Liver (tissue), 9 donors: ENCODE measurements around the gene MMP20. TPM values are rescaled to one million over a fixed set of nuclear protein-coding genes. Genes with fewer than 3 reads are reported as not detected.

Experiments used
- DNase-seq: peaks from one replicate; pipeline ENCODE4 v3.0.0-alpha.2; 2017; ENCODE audit warnings: low spot score
- H3K27ac ChIP-seq, 2 donors: one replicate each; pipeline ENCODE4 v1.7.0; 2013; ENCODE audit warnings: inconsistent platforms in 2 of 2, low read length in 2 of 2, control low read depth in 1 of 2, low read depth in 1 of 2, mild to moderate bottlenecking in 1 of 2
- H3K27me3 ChIP-seq, 4 donors: one replicate each; pipeline versions ENCODE4 v1.6.1 to v1.7.0; 2013; ENCODE audit warnings: low read length in 3 of 4, inconsistent platforms in 1 of 4, mild to moderate bottlenecking in 1 of 4, moderate library complexity in 1 of 4; ENCODE audit not compliant: control insufficient read depth in 4 of 4, insufficient read depth in 4 of 4
- H3K36me3 ChIP-seq, 4 donors: one replicate each; pipeline versions ENCODE4 v1.6.1 to v1.7.0; 2013; ENCODE audit warnings: low read length in 3 of 4, mild to moderate bottlenecking in 3 of 4, low read depth in 1 of 4, moderate library complexity in 1 of 4; ENCODE audit not compliant: control insufficient read depth in 4 of 4, insufficient read depth in 3 of 4
- H3K4me1 ChIP-seq, 4 donors: one replicate each; pipeline versions ENCODE4 v1.6.1 to v1.7.0; 2013; ENCODE audit warnings: low read length in 3 of 4, mild to moderate bottlenecking in 3 of 4, moderate library complexity in 1 of 4; ENCODE audit not compliant: control insufficient read depth in 4 of 4, insufficient read depth in 4 of 4
- H3K4me3 ChIP-seq, 3 donors: one replicate each; pipeline versions ENCODE4 v1.6.1 to v1.7.0; 2013; ENCODE audit warnings: low read length in 3 of 3, control low read depth in 1 of 3, low read depth in 1 of 3, mild to moderate bottlenecking in 1 of 3
- H3K9ac ChIP-seq, 2 donors: one replicate each; pipeline ENCODE4 v1.7.0; 2013; ENCODE audit warnings: low read length in 2 of 2, mild to moderate bottlenecking in 2 of 2, moderate library complexity in 2 of 2, control low read depth in 1 of 2, low read depth in 1 of 2
- H3K9me3 ChIP-seq, 4 donors: one replicate each; pipeline versions ENCODE4 v1.6.1 to v1.7.0; 2013; ENCODE audit warnings: low read length in 3 of 4; ENCODE audit not compliant: control insufficient read depth in 4 of 4
- EGR1 ChIP-seq, 2 donors: IDR thresholded peaks; 2 replicates each; pipeline ENCODE4 v1.6.1; 2016 to 2018; ENCODE audit warnings: antibody characterized with exemption in 2 of 2, low read depth in 2 of 2
- FOXA1 ChIP-seq: IDR thresholded peaks from 2 replicates; pipeline ENCODE4 v1.6.1; 2016; ENCODE audit warnings: antibody characterized with exemption
- FOXA2 ChIP-seq: IDR thresholded peaks from 2 replicates; pipeline ENCODE4 v1.6.1; 2016; ENCODE audit warnings: antibody characterized with exemption
- GABPA ChIP-seq, 2 donors: IDR thresholded peaks in 1 of 2; conservative IDR thresholded peaks in 1 of 2; 2 replicates each; pipeline ENCODE4 v1.6.1; 2016; ENCODE audit warnings: antibody characterized with exemption in 2 of 2, mild to moderate bottlenecking in 1 of 2, moderate library complexity in 1 of 2
- HNF4A ChIP-seq, 2 donors: conservative IDR thresholded peaks; 2 replicates each; pipeline ENCODE4 v1.6.1; 2016; ENCODE audit warnings: antibody characterized with exemption in 2 of 2, mild to moderate bottlenecking in 2 of 2
- HNF4G ChIP-seq: IDR thresholded peaks from 2 replicates; pipeline ENCODE4 v1.6.1; 2016; ENCODE audit warnings: antibody characterized with exemption
- JUND ChIP-seq, 2 donors: IDR thresholded peaks; 2 replicates each; pipeline ENCODE4 v1.6.1; 2016; ENCODE audit warnings: antibody characterized with exemption in 2 of 2
- NR2F2 ChIP-seq: IDR thresholded peaks from 2 replicates; pipeline ENCODE4 v1.6.1; 2016; ENCODE audit warnings: antibody characterized with exemption
- RAD21 ChIP-seq, 2 donors: IDR thresholded peaks; 2 replicates each; pipeline ENCODE4 v1.6.1; 2016; ENCODE audit warnings: antibody characterized with exemption in 2 of 2, mild to moderate bottlenecking in 2 of 2
- RXRA ChIP-seq, 2 donors: IDR thresholded peaks; 2 replicates each; pipeline ENCODE4 v1.6.1; 2017 to 2018; ENCODE audit warnings: antibody characterized with exemption in 2 of 2, mild to moderate bottlenecking in 1 of 2
- SP1 ChIP-seq: IDR thresholded peaks from 2 replicates; pipeline ENCODE4 v1.6.1; 2018; ENCODE audit warnings: antibody characterized with exemption, mild to moderate bottlenecking
- TAF1 ChIP-seq: conservative IDR thresholded peaks from 2 replicates; pipeline ENCODE4 v1.6.1; 2016; ENCODE audit warnings: antibody characterized with exemption, mild to moderate bottlenecking
- YY1 ChIP-seq: IDR thresholded peaks from 2 replicates; pipeline ENCODE4 v1.6.1; 2016; ENCODE audit warnings: antibody characterized with exemption, mild to moderate bottlenecking
- WGBS: extraction: QIAGEN DNeasy Blood & Tissue Kit; methylation state at CpG from one replicate; pipeline ENCODE4 v1.1.7; 2013; 5-methylcytosine and 5-hydroxymethylcytosine counted together
- polyA plus RNA-seq, 2 donors: library from polyadenylated mRNA; stranded (reverse) in 1 of 2; unstranded in 1 of 2; fragments of 200-250 nt in 1 of 2; fragments of >200 nt in 1 of 2; fragmentation: Nextera tagmentation in 1 of 2; extraction: Ambion mirVana in 1 of 2; gene quantifications; one replicate each; pipeline versions ENCODE4 v1.2.1 to v1.2.3, GENCODE V29; 2013 to 2015
- total RNA-seq, 2 donors: library from RNA; depleted of rRNA; stranded (reverse); fragments of >200 nt; gene quantifications; one replicate each; pipeline ENCODE4 v1.2.3, GENCODE V29; 2014
- TF ChIP-seq, protein P1 (sequence below): IDR thresholded peaks from 2 replicates; pipeline ENCODE4 v1.6.1; 2016; ENCODE audit warnings: antibody characterized with exemption
- TF ChIP-seq, protein P2 (sequence below): fragments of 150-350 bp; IDR thresholded peaks from 2 replicates; pipeline ENCODE4 v1.5.1; 2017; ENCODE audit warnings: improper control_type of control experiment, low read depth, low read length; ENCODE audit not compliant: missing input control
- TF ChIP-seq, protein P3 (sequence below): IDR thresholded peaks from 2 replicates; pipeline ENCODE4 v1.6.1; 2016; ENCODE audit warnings: antibody characterized with exemption
- TF ChIP-seq, protein P4 (sequence below): IDR thresholded peaks from 2 replicates; pipeline ENCODE4 v1.6.1; 2016; ENCODE audit warnings: antibody characterized with exemption, mild to moderate bottlenecking
- TF ChIP-seq, protein P5 (sequence below): IDR thresholded peaks from 2 replicates; pipeline ENCODE4 v1.6.1; 2016; ENCODE audit warnings: antibody characterized with exemption
- donor health status: healthy.
- donor health status: healthy.
- donor health status: healthy.
- donor health status: healthy.
- donor health status: healthy.

MMP20 gene
- total and polyA plus RNA-seq, 4 donors = not detected

DNA sequence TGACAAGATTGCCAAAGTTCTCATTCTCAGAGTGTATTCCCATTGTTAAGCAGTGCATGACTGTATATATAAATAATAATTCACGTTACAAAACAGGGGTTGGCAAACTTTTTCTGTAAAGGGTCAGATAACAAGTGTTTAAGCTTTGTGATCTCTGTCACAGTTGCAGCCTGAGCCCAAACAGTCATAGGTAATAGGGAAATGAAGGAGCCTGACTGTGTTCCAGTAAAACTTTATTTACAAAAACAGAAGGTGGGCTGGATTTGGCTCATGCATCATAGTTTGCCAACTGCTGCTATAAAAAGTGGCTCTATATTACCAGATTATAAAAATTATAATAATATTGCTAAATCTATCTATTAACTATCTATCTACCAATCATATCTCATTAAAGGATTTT lies 98.1 kb downstream of the MMP20 start:
- Histone ChIP-seq H3K36me3 (no peaks in the 10 kb centered on the region), H3K27ac (no peak overlapping the region), H3K27me3 (peaks cover 0 to 3% (median 0%) of the 10 kb centered on the region in 4 donors), H3K4me1 (no peaks in the 10 kb centered on the region), H3K9me3 (no peaks in the 10 kb centered on the region), H3K9ac (no peak overlapping the region), H3K4me3 (no peak overlapping the region)
- TF ChIP-seq, protein P1, sequence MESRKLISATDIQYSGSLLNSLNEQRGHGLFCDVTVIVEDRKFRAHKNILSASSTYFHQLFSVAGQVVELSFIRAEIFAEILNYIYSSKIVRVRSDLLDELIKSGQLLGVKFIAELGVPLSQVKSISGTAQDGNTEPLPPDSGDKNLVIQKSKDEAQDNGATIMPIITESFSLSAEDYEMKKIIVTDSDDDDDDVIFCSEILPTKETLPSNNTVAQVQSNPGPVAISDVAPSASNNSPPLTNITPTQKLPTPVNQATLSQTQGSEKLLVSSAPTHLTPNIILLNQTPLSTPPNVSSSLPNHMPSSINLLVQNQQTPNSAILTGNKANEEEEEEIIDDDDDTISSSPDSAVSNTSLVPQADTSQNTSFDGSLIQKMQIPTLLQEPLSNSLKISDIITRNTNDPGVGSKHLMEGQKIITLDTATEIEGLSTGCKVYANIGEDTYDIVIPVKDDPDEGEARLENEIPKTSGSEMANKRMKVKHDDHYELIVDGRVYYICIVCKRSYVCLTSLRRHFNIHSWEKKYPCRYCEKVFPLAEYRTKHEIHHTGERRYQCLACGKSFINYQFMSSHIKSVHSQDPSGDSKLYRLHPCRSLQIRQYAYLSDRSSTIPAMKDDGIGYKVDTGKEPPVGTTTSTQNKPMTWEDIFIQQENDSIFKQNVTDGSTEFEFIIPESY = no peak
- no peak for TF ChIP-seq RAD21 (IDR thresholded peaks at IDR 0.05)
- TF ChIP-seq, protein P2, sequence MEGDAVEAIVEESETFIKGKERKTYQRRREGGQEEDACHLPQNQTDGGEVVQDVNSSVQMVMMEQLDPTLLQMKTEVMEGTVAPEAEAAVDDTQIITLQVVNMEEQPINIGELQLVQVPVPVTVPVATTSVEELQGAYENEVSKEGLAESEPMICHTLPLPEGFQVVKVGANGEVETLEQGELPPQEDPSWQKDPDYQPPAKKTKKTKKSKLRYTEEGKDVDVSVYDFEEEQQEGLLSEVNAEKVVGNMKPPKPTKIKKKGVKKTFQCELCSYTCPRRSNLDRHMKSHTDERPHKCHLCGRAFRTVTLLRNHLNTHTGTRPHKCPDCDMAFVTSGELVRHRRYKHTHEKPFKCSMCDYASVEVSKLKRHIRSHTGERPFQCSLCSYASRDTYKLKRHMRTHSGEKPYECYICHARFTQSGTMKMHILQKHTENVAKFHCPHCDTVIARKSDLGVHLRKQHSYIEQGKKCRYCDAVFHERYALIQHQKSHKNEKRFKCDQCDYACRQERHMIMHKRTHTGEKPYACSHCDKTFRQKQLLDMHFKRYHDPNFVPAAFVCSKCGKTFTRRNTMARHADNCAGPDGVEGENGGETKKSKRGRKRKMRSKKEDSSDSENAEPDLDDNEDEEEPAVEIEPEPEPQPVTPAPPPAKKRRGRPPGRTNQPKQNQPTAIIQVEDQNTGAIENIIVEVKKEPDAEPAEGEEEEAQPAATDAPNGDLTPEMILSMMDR = no peak
- no peak for TF ChIP-seq FOXA2
- no peak for TF ChIP-seq FOXA1
- no peak for TF ChIP-seq HNF4G
- TF ChIP-seq RXRA (IDR thresholded peaks at IDR 0.05) = no peak
- no peak for TF ChIP-seq JUND (IDR thresholded peaks at IDR 0.05)
- TF ChIP-seq, protein P3, sequence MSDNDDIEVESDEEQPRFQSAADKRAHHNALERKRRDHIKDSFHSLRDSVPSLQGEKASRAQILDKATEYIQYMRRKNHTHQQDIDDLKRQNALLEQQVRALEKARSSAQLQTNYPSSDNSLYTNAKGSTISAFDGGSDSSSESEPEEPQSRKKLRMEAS = no peak
- no peak for TF ChIP-seq GABPA (IDR thresholded peaks at IDR 0.05 in 1 of 2, conservative IDR thresholded peaks at IDR 0.05 in 1 of 2)
- no peak for TF ChIP-seq YY1
- TF ChIP-seq NR2F2 = no peak
- no peak for TF ChIP-seq EGR1 (IDR thresholded peaks at IDR 0.05; ENCODE audit: low read depth in 2 of 2)
- TF ChIP-seq, protein P4, sequence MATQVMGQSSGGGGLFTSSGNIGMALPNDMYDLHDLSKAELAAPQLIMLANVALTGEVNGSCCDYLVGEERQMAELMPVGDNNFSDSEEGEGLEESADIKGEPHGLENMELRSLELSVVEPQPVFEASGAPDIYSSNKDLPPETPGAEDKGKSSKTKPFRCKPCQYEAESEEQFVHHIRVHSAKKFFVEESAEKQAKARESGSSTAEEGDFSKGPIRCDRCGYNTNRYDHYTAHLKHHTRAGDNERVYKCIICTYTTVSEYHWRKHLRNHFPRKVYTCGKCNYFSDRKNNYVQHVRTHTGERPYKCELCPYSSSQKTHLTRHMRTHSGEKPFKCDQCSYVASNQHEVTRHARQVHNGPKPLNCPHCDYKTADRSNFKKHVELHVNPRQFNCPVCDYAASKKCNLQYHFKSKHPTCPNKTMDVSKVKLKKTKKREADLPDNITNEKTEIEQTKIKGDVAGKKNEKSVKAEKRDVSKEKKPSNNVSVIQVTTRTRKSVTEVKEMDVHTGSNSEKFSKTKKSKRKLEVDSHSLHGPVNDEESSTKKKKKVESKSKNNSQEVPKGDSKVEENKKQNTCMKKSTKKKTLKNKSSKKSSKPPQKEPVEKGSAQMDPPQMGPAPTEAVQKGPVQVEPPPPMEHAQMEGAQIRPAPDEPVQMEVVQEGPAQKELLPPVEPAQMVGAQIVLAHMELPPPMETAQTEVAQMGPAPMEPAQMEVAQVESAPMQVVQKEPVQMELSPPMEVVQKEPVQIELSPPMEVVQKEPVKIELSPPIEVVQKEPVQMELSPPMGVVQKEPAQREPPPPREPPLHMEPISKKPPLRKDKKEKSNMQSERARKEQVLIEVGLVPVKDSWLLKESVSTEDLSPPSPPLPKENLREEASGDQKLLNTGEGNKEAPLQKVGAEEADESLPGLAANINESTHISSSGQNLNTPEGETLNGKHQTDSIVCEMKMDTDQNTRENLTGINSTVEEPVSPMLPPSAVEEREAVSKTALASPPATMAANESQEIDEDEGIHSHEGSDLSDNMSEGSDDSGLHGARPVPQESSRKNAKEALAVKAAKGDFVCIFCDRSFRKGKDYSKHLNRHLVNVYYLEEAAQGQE = no peak
- no peak for TF ChIP-seq SP1
- TF ChIP-seq, protein P5, sequence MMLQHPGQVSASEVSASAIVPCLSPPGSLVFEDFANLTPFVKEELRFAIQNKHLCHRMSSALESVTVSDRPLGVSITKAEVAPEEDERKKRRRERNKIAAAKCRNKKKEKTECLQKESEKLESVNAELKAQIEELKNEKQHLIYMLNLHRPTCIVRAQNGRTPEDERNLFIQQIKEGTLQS = no peak
- TF ChIP-seq TAF1 = no peak
- no peak for TF ChIP-seq HNF4A (conservative IDR thresholded peaks at IDR 0.05)
- no peak for DNase-seq
- WGBS = 87% methylated on average over 1 of the region's 1 CpG

Other genes starting within 250 kb of the MMP20 start
- 100 to 1,000 TPM; 105 to 140 TPM for gene TMEM123, start 172.6 kb downstream of the MMP20 start, total RNA-seq
- gene TMEM123, start 172.6 kb downstream of the MMP20 start, polyA plus RNA-seq = 100 to 1,000 TPM; 101 to 109 TPM
- 1 to 10 TPM in 1 of 2 donors, not detected in 1; 1.4 TPM for gene MMP7, start 94.6 kb downstream of the MMP20 start, total RNA-seq
- gene MMP7, start 94.6 kb downstream of the MMP20 start, polyA plus RNA-seq = 1 to 10 TPM in 1 of 2 donors, under 1 TPM in 1; 0.99 to 1.8 TPM
- gene MMP27, start 80.4 kb upstream of the MMP20 start, total RNA-seq = not detected
- not detected for gene MMP27, start 80.4 kb upstream of the MMP20 start, polyA plus RNA-seq
- 1 to 10 TPM in 1 of 2 donors, under 1 TPM in 1; 0.17 to 3.5 TPM for gene MMP8, start 99.6 kb upstream of the MMP20 start, total RNA-seq
- under 1 TPM; 0.15 to 0.55 TPM for gene MMP8, start 99.6 kb upstream of the MMP20 start, polyA plus RNA-seq
- not detected for gene MMP10, start 155.3 kb upstream of the MMP20 start, total RNA-seq
- gene MMP10, start 155.3 kb upstream of the MMP20 start, polyA plus RNA-seq = not detected
- under 1 TPM in 1 of 2 donors, not detected in 1; 0.09 TPM for gene MMP1, start 172.8 kb upstream of the MMP20 start, total RNA-seq
- gene MMP1, start 172.8 kb upstream of the MMP20 start, polyA plus RNA-seq = under 1 TPM in 1 of 2 donors, not detected in 1; 0.06 TPM
- gene MMP3, start 218.3 kb upstream of the MMP20 start, total RNA-seq = not detected
- gene MMP3, start 218.3 kb upstream of the MMP20 start, polyA plus RNA-seq = not detected
- not detected for gene MMP12, start 249.7 kb upstream of the MMP20 start, total RNA-seq
- not detected for gene MMP12, start 249.7 kb upstream of the MMP20 start, polyA plus RNA-seq